ENCODE measurements around the gene HSD17B14.

- TF ChIP-seq, protein P1, sequence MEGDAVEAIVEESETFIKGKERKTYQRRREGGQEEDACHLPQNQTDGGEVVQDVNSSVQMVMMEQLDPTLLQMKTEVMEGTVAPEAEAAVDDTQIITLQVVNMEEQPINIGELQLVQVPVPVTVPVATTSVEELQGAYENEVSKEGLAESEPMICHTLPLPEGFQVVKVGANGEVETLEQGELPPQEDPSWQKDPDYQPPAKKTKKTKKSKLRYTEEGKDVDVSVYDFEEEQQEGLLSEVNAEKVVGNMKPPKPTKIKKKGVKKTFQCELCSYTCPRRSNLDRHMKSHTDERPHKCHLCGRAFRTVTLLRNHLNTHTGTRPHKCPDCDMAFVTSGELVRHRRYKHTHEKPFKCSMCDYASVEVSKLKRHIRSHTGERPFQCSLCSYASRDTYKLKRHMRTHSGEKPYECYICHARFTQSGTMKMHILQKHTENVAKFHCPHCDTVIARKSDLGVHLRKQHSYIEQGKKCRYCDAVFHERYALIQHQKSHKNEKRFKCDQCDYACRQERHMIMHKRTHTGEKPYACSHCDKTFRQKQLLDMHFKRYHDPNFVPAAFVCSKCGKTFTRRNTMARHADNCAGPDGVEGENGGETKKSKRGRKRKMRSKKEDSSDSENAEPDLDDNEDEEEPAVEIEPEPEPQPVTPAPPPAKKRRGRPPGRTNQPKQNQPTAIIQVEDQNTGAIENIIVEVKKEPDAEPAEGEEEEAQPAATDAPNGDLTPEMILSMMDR (IDR thresholded peaks at IDR 0.05; ENCODE audit: low read depth, low read length) = no peak
- TF ChIP-seq EZH2phosphoT487 (IDR thresholded peaks at IDR 0.05; ENCODE audit: low read depth) = no peak
Measured at GRCh38 chr19:48817585-48818124, 18.6 kb downstream of the HSD17B14 start.

All from OCI-LY3 (cell line).